IPS-15b (cell line): Measurements from ENCODE around the gene SALL3.
A peak's percentile ranks its signal among the peaks of the same experiment; 100 is the strongest.

Experiments used
- H3K27me3 ChIP-seq: one replicate; pipeline ENCODE4 v1.6.1; 2013; ENCODE audit warnings: low read length; ENCODE audit not compliant: control insufficient read depth, insufficient read depth
- H3K36me3 ChIP-seq: one replicate; pipeline ENCODE4 v1.6.1; 2013; ENCODE audit warnings: low read length; ENCODE audit not compliant: control insufficient read depth, insufficient read depth
- H3K4me1 ChIP-seq: one replicate; pipeline ENCODE4 v1.6.1; 2013; ENCODE audit warnings: mild to moderate bottlenecking, low read length; ENCODE audit not compliant: control insufficient read depth, insufficient read depth
- H3K4me3 ChIP-seq: one replicate; pipeline ENCODE4 v1.5.1; 2013; ENCODE audit warnings: low read depth, low read length
- H3K9ac ChIP-seq: one replicate; pipeline ENCODE4 v1.6.1; 2013; ENCODE audit warnings: low read depth, mild to moderate bottlenecking, low read length
- H3K9me3 ChIP-seq: one replicate; pipeline ENCODE4 v1.6.1; 2013; ENCODE audit warnings: mild to moderate bottlenecking, low read length; ENCODE audit not compliant: control insufficient read depth, insufficient read depth

SALL3 gene

DNA sequence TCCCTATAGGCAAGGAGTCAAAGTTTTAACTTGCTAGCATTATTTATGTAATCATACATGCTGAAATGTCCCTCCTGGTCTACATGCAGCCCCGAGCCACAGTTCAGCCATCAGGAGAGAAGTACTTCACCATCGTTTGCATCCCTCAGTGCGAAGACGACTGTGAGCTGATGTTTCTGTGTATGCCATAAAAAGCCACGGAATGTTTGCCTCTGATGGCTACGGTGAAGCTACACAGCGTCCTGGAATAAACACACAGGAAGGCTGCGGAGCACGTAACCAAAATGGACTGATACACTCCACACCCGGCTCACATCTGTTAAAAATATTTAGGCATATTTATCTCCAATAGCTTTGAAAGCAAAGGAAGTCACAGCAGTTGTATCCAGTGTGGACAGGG, 4.3 kb upstream of the SALL3 start:
- Histone ChIP-seq H3K4me3 (peak overlapping the region; percentile 48), H3K9ac (no peak overlapping the region), H3K27me3 (peaks cover 76% of the 10 kb centered on the region), H3K4me1 (peaks cover 11% of the 10 kb centered on the region), H3K36me3 (no peaks in the 10 kb centered on the region), H3K9me3 (no peaks in the 10 kb centered on the region)

DNA sequence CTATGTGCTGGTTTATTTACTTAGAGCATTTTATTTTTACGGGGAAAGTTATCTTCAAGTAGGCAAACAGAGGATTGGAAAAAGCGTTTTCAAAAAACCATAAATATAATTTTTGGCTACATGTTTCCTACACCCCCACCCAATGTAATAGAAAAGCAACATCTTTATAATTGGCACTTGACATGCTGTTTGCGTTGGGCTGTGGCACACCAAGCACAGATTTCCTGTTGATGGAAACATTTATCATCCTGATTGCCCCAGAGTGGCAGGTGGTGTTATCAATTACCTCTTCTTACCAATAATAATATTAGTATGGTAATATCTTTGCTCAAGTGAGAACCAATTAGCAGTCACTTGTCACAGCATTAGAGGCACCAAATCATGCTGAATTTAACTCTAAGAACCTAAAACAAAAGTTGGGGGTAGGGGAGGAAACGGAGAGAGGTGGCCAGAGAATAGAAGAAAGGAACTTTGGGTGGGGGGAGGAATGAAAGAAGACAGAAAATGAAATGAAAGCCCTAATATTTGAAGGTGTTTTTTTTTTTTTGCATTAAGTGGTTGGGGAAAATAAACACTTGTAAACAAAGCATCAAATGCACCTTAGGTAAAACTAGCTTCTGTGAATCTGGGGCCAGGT, 3.8 kb upstream of the SALL3 start:
- Histone ChIP-seq H3K36me3 (no peaks in the 10 kb centered on the region), H3K9me3 (no peaks in the 10 kb centered on the region), H3K4me3 (no peak overlapping the region), H3K27me3 (peaks cover 70% of the 10 kb centered on the region), H3K4me1 (peaks cover 11% of the 10 kb centered on the region), H3K9ac (no peak overlapping the region)

DNA sequence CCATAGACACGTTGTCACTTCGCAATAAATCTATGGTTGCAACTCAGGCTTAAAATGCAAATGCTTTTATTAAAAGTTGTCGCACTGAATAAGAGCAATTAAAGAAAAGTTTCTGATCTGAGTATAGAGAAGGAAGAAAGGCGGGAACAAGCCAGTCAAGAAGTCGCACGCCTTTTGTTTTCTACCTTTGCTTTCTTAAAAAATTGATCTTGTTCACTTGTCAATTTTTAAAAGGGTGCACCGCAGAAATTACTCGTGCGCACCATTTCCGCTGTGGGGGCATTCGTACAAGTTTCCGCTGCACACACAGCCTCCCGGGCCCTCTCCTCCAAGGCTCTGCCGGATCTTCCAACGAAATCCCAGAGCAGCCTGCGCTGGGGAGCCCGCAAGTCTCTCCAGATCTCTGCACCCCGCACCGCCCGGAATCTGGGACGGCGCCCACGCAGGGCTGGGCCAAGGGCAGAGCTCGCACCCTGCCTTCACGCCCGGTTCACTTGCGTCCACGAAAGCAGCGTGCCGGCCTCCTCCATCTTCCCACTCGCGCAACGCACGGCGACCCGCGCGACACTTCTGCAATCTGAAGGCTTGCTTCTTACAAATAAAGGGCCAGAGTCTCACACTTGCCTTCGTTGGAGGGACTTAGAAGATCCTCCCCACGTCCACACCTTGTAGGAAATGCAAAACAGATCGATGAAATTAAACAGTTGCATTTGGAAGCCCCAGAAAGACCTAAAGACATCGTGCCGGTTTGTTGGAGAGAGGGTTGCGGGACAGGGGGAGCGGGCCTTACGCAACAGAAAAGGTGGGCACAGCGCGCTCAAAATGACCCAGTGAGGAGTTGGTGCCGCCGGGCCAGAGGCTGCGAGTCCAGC, 2.6 kb upstream of the SALL3 start:
- no peak overlapping the region for H3K9ac ChIP-seq
- H3K36me3 ChIP-seq, result no peaks in the 10 kb centered on the region
- H3K9me3 ChIP-seq, result no peaks in the 10 kb centered on the region
- no peak overlapping the region for H3K4me3 ChIP-seq
- peaks cover 11% of the 10 kb centered on the region for H3K4me1 ChIP-seq
- H3K27me3 ChIP-seq, result peaks cover 59% of the 10 kb centered on the region

DNA sequence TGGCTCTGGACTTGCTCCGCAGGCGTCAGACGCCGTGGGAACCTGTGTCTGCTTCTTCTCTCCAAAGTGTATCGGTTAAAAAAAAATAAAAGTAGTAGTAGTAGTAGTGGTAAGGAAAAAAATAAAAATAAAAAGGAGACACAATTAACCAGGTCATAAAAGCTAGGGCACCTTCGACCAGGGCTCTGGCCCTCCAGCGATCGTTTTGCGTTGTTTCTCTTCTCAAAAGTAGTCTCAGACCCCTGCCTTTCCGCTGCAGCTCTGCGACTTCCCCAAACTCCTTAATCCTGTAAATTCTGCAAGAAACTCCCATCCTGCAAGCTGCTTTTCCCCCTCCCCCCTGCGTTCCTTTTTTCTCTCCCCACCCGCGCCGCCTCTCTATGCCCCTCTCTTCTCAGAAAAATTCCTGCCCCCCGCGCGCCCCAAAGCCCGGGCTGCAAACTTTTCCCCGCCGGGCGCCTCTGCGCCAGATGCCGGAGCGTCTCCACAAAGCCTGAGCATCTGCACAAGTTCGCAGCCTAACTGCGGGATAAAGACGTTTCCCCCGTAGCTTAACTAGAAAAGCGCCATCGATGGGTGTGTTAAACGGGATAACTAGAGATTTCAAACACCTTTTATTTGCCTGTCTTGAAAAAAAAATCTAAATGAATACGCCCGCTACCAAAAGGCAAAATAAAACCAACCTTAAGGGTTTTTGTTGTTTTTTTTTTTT, 1.8 kb upstream of the SALL3 start:
- H3K36me3 ChIP-seq, result no peaks in the 10 kb centered on the region
- no peak overlapping the region for H3K9ac ChIP-seq
- H3K4me1 ChIP-seq, result peaks cover 15% of the 10 kb centered on the region
- H3K27me3 ChIP-seq, result peaks cover 51% of the 10 kb centered on the region
- H3K4me3 ChIP-seq, result peak overlapping the region; percentile 6
- H3K9me3 ChIP-seq, result no peaks in the 10 kb centered on the region

DNA sequence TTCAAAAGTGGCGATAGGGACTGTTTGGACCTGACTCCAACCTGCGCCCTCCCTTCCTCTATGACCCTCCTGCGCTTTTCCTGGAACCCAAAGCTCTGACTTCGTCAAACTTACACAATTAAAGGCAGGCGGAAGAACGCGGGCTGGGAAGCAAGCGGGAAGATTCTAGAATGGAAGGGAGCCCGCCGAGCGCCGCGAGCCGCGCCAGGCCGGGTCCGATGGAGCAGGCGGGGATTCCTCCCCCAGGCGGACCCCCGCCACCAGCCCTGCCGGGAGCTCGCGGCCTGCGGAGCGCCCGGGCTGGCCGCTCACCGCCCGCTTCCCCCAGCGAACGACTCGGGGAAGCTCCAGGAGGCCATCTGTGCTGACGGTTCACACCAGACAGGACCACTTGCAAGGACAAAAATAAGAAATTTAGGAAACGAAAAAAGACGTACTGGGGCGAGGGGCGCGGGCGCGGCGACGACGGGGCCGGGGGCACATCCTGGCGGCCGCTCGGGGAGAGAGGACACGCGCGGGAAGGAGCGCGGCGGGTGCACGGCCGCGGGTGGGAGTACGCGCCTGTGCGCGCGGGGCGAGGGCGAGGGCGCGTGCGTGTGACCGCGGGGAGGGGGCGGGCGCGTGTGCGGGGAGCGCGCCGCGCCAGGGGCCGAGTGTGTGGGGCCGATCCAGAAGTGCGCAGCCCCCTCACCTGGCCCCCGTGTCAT, 1.1 kb upstream of the SALL3 start:
- Histone ChIP-seq H3K9ac (no peak overlapping the region), H3K4me1 (peaks cover 19% of the 10 kb centered on the region), H3K9me3 (no peaks in the 10 kb centered on the region), H3K4me3 (peak overlapping the region; percentile 6), H3K27me3 (peaks cover 47% of the 10 kb centered on the region), H3K36me3 (no peaks in the 10 kb centered on the region)

DNA sequence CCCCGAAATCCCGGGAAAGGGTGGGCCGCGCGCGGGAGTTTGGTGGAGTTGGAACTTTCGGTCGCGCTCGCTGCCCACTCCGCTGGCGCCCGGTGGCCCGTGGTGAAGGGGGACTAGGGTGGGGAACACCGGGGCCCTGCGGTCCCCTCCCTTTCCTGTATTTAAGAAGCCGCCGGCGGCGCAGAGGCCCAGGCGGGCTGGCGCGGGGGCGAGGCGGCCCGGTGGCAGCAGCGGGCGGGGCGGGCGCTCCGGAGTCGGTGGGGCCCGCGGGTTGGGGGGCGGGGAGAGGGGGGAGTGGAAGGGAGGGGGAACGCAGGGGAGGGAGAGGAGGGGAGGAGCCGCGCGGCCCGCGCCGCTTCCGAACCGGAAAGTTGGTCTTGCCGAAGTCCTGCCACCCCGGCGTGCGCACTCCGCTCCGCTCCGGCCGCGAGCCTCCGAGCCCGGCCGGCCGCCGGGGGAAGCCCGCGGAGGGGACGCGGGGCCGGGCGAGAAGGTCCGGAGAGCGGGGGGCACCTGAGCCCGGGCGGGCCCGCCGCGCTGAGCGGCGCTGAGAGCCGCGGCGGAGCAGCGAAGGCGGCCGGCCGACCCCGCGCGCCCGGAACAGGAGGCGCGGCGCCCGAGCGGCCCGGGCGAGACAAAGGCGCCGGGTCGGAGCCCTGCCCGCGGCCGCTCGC, 425 bp upstream of the SALL3 start:
- no peaks in the 10 kb centered on the region for H3K9me3 ChIP-seq
- peaks cover 22% of the 10 kb centered on the region for H3K4me1 ChIP-seq
- no peak overlapping the region for H3K9ac ChIP-seq
- no peaks in the 10 kb centered on the region for H3K36me3 ChIP-seq
- H3K4me3 ChIP-seq, result peak overlapping the region; percentile 35
- peaks cover 41% of the 10 kb centered on the region for H3K27me3 ChIP-seq

DNA sequence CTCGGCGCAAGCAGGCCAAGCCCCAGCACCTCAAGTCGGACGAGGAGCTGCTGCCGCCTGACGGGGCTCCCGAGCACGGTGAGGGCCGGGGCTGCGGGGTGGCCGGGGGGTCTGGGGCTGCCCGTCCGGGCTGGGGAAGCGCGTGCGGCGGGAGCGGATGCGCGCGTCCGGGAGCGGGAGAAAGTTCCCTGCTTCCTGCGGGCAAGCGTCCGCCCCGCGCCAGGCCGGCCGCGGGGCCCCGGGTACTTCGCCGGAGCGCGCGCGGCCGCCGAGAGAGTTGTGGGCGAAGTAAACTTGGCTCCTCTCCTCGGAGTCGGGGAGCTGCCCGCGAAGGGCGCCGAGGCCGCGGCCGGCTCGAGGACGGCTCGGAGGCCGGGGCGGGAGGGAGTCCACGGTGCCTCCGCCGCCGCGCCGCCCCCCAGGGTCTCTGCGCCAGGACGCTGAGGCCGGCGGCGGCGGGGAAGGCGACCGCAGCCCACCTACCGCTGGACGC, 707 bp downstream of the SALL3 start:
- peak overlapping the region; percentile 59 for H3K4me3 ChIP-seq
- H3K9ac ChIP-seq, result peak overlapping the region; percentile 70
- peaks cover 24% of the 10 kb centered on the region for H3K4me1 ChIP-seq
- no peaks in the 10 kb centered on the region for H3K36me3 ChIP-seq
- H3K9me3 ChIP-seq, result no peaks in the 10 kb centered on the region
- H3K27me3 ChIP-seq, result peaks cover 31% of the 10 kb centered on the region

DNA sequence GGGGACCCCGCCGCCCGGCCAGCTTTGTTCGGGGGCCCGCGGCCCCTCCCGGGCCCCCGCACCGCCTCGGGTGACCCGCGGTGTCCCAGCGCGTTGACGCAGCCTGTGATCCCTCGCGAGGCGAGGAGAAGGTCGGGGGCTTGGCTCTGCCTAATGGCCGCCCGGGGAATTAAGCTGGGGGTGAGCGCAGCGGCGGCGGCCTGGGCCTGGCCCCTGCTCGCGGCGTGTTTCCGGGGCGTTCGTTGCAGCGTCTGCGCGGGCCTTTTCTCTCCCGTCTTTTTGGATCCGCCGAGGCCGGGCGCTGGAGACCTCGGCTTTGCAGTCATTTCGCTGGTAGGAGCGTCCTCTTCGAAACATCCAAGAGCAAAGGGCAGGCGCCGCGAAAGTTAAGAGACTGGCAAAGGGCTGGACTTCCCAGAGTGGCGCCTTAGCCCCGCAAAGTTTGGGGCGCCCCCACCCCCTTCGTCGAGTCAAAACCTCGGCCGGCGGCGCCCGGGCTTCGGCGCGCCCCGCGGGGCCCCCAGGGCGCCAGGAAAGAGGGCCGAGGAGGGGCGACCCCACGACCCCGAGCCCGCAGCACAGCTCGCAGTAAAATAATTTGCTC, 1.3 kb downstream of the SALL3 start:
- H3K9me3 ChIP-seq, result no peaks in the 10 kb centered on the region
- H3K4me1 ChIP-seq, result peaks cover 26% of the 10 kb centered on the region
- no peaks in the 10 kb centered on the region for H3K36me3 ChIP-seq
- H3K4me3 ChIP-seq, result peak overlapping the region; percentile 59
- peaks cover 30% of the 10 kb centered on the region for H3K27me3 ChIP-seq
- peak overlapping the region; percentile 70 for H3K9ac ChIP-seq

DNA sequence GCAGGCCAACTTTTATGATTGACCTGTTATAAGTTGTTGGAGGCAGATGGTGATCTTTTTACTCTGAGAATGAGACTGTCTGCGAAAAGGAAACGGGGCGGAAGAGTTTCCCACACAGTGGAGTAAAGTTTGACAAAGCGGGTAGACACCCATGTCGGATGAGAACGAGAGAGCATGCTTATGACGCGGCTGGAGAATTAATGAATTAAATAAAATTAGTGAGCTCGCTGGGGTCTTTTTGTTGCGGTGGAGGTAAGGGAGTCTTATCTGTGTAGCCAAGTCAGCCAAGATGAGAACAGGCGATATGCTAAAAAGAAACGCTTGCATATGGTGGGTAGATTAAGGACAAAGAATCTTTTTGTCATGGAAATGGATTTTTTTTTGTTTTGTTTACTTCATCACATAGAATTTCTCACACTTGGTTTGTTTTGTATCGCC, 1.8 kb downstream of the SALL3 start:
- Histone ChIP-seq H3K4me3 (peak overlapping the region; percentile 59), H3K9me3 (no peaks in the 10 kb centered on the region), H3K27me3 (peaks cover 26% of the 10 kb centered on the region), H3K9ac (peak overlapping the region; percentile 70), H3K36me3 (no peaks in the 10 kb centered on the region), H3K4me1 (peaks cover 30% of the 10 kb centered on the region)

DNA sequence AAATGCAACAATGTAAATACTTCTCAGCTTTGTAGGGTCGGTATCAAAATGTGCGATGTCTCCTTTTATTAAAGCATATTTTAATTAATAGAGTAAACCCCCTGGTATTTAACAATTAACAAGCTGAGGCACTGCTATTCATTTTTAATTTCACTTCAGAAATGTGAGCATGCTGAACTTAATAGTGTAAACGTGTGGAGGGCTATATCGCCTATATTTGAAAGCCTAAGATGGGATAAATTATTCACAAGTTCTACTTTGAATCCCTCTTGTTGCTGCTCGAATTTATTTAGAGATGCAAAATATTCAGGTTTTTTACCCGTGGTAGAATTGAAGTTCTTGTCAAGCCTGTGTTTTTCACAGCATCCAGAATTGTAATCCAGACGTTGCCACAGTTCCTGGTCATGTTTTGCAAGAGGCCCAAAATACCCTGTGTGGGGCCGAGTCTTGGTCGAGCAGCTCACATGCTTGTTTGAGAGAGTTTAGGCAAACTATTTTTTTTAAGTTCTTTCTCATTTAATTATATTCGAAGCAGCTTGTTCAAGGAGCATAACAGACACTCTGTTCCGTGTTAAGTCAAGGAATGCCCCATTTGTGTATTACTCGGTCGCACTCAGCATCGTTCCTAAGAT, 2.5 kb downstream of the SALL3 start:
- H3K4me3 ChIP-seq, result peak overlapping the region; percentile 59
- H3K27me3 ChIP-seq, result peaks cover 19% of the 10 kb centered on the region
- H3K36me3 ChIP-seq, result no peaks in the 10 kb centered on the region
- H3K9me3 ChIP-seq, result no peaks in the 10 kb centered on the region
- peaks cover 34% of the 10 kb centered on the region for H3K4me1 ChIP-seq
- peak overlapping the region; percentile 8 for H3K9ac ChIP-seq
